OCI-LY1 (cell line): ENCODE data around the gene TBC1D8.

Experiments
- CTCF ChIP-seq: fragments of 200-600 bp; sonication (generic), shearing (Covaris generic); IDR thresholded peaks from 2 replicates; pipeline ENCODE4 v1.5.1; 2017; ENCODE audit warnings: mild to moderate bottlenecking, antibody characterized with exemption, low read length, moderate library complexity, mixed read lengths
- EZH2 ChIP-seq: fragments of 200-600 bp; sonication (generic), shearing (Covaris generic); IDR thresholded peaks from 2 replicates; pipeline ENCODE4 v1.8.0; 2017; ENCODE audit warnings: borderline replicate concordance, mixed run types, mild to moderate bottlenecking, antibody characterized with exemption, low read length, moderate library complexity, mixed read lengths

GRCh38 chr2:101175991-101176390, 24.8 kb upstream of the TBC1D8 start:
- TF ChIP-seq CTCF (no peak), EZH2 (no peak)
